Heart left ventricle (tissue), 13 donors: ENCODE results near the gene ARFGAP1.

Experiments used
- CTCF ChIP-seq, 12 donors: fragments of 200-600 bp; sonication (generic) in 4 of 12; IDR thresholded peaks; one replicate each; pipeline versions ENCODE4 v1.5.0 to v1.8.0; 2018 to 2022; ENCODE audit warnings: antibody characterized with exemption in 12 of 12, mild to moderate bottlenecking in 5 of 12
- POLR2A ChIP-seq, 2 donors: fragments of 450-650 bp; IDR thresholded peaks; one replicate each; pipeline ENCODE4 v1.6.1; 2017; ENCODE audit warnings: antibody characterized with exemption in 2 of 2, mild to moderate bottlenecking in 2 of 2, moderate library complexity in 2 of 2
- donor health status: ischemic (EF 13 %, LVEDD 7.1; RV severe dilation, severe dysfunction).
- donor health status: DM: no; HTN: yes; CAD: no.
- donor health status: DM: no; HTN: no; CAD: no.
- donor health status: ischemic (EF 25% LVEDD 6.9; RV normal size, moderate dysfunction).
- donor health status: ischemic (EF 25% LVEDD 5.7; RV mildly dilated, moderate dysfunction).
- donor health status: ischemic (EF 35%, LVEDD 5.7; RV mildly dilated, moderate dysfunction).
- donor health status: nonischemic (EF 11% LVEDD 7.7; RV severe dilation, severe dysfunction).
- donor health status: DM: yes; HTN: yes; CAD: no.
- donor health status: PGD.
- donor health status: ischemic (EF 29% LVEDD 5.4; RV normal size, mild dysfunction).
- donor health status: nonischemic (EF 23%, LVEDD 6.1; RV moderate dilation, normal function).

DNA sequence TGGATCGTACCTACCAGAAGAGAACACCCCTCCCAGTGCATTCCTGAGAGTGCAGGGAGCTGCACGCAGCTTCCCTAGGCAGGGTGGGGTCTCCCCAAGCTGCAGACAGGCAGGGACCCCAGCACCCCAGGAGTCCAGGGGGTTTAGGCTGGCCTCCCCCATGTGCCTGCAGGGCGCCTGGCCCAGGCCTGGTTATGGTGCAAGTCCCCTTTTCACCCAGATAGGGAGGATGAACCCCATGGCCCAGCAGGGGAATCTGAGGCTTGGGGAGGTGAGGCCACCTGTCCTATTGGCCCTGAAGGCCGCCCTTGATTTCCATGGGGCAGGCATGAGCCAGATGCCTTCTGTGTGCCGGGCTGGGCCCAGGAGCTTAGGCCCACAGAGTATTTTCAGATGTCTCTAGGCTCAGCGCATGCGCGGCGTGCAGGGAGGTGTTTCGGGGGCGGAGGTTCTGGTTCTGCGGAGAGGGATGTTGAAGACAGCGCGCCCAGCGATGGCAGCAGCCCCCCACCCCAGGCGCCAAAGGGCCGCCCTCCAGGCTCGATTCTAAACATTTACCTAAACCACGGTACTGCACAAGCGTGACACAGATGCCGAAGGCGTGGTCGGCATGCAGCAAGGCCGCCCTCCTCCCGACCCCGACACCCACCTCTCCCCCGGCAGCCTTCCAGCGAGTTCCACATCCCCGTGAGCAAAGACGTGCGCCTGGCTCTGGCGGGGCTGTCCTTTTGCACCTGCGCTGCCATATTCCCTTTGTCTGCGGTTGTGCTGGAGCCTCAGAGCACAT, 49.7 kb downstream of the ARFGAP1 start:
- TF ChIP-seq CTCF (IDR thresholded peaks at IDR 0.05) (no peak), POLR2A (IDR thresholded peaks at IDR 0.05) (no peak)
